ENCODE results near the gene NAA35. TPM values are rescaled to one million over a fixed set of nuclear protein-coding genes. Genes with fewer than 3 reads are reported as not detected.
"Not testable (repeated sequence)": the region's sequence is repeated elsewhere in the genome, so short reads cannot be mapped to it uniquely, and the experiment has no call there.

The NAA35 gene
- total RNA-seq, 2 experiments from 2014 or later, result 24.1 to 26.2 TPM

GRCh38 chr9:85931495-85931894 is 9.5 kb upstream of the NAA35 start:
- no peak for DNase-seq
- Mint-ChIP-seq H3K27ac (no peak overlapping the region), H3K27me3 (peaks cover 19% of the 10 kb centered on the region), H3K4me3 (no peak overlapping the region), H3K36me3 (no peaks in the 10 kb centered on the region), H3K4me1 (no peaks in the 10 kb centered on the region), H3K9me3 (no peaks in the 10 kb centered on the region)
- no peak for ATAC-seq (ENCODE audit: low read depth)
- POLR2A ChIA-PET, result no interaction called here

- H3K27me3 Mint-ChIP-seq; DNase-seq; H3K27ac Mint-ChIP-seq; H3K4me3 Mint-ChIP-seq; POLR2A ChIA-PET; H3K9me3 Mint-ChIP-seq; H3K36me3 Mint-ChIP-seq; ATAC-seq (ENCODE audit: low read depth): not testable (repeated sequence)
- H3K4me1 Mint-ChIP-seq, result peaks cover 13% of the 10 kb centered on the region
Measured at GRCh38 chr9:85935950-85936349, 5.0 kb upstream of the NAA35 start.

GRCh38 chr9:85940275-85940831 is 593 bp upstream of the NAA35 start:
- Mint-ChIP-seq H3K4me1 (peaks cover 25% of the 10 kb centered on the region), H3K9me3 (no peaks in the 10 kb centered on the region), H3K36me3 (peaks cover 5% of the 10 kb centered on the region), H3K4me3 (no peak overlapping the region), H3K27ac (peak overlapping the region; percentile 96), H3K27me3 (no peaks in the 10 kb centered on the region)
- no peak for ATAC-seq (ENCODE audit: low read depth)
- DNase-seq, result no peak
- POLR2A ChIA-PET, result interaction anchor here (0.7 to 1.9 kb wide), 3 partner anchors 18 to 342 kb away, joined by 3 to 5 read pairs (median 3); partner anchors contain the start of gene ISCA1

GRCh38 chr9:85941622-85941940 is 635 bp downstream of the NAA35 start:
- Mint-ChIP-seq H3K4me1 (peaks cover 27% of the 10 kb centered on the region), H3K36me3 (peaks cover 12% of the 10 kb centered on the region), H3K9me3 (no peaks in the 10 kb centered on the region), H3K27me3 (no peaks in the 10 kb centered on the region), H3K27ac (peak overlapping the region; percentile 93), H3K4me3 (no peak overlapping the region)
- DNase-seq (no peak), ATAC-seq (ENCODE audit: low read depth) (no peak)
- POLR2A ChIA-PET, result interaction anchor here (0.6 to 1.3 kb wide), 4 partner anchors 9 to 409 kb away, joined by 3 to 4 read pairs (median 3); partner anchors contain the start of gene ISCA1

- peaks cover 26% of the 10 kb centered on the region for H3K4me1 Mint-ChIP-seq
- DNase-seq (no peak), ATAC-seq (ENCODE audit: low read depth) (no peak)
- H3K4me3 Mint-ChIP-seq, result no peak overlapping the region
- POLR2A ChIA-PET, result interaction anchor here (0.5 to 1.3 kb wide), 4 partner anchors 25 to 408 kb away, joined by 3 to 4 read pairs (median 3); partner anchors contain the start of gene ISCA1
- H3K27ac Mint-ChIP-seq, result peak overlapping the region; percentile 93
- H3K9me3 Mint-ChIP-seq, result no peaks in the 10 kb centered on the region
- H3K27me3 Mint-ChIP-seq, result no peaks in the 10 kb centered on the region
- peaks cover 14% of the 10 kb centered on the region for H3K36me3 Mint-ChIP-seq
Measured at GRCh38 chr9:85941966-85942912, 1.3 kb downstream of the NAA35 start.

- peaks cover 14% of the 10 kb centered on the region for H3K36me3 Mint-ChIP-seq
- H3K9me3 Mint-ChIP-seq, result no peaks in the 10 kb centered on the region
- POLR2A ChIA-PET, result interaction anchor here (1.3 kb wide), 1 partner anchor 80 kb away, joined by 3 read pairs; no protein-coding TSS in a partner anchor
- peaks cover 25% of the 10 kb centered on the region for H3K4me1 Mint-ChIP-seq
- H3K4me3 Mint-ChIP-seq, result no peak overlapping the region
- ATAC-seq (ENCODE audit: low read depth) (no peak), DNase-seq (no peak)
- H3K27ac Mint-ChIP-seq, result no peak overlapping the region
- H3K27me3 Mint-ChIP-seq, result no peaks in the 10 kb centered on the region
Measured at GRCh38 chr9:85942913-85943709, 2.2 kb downstream of the NAA35 start.

GRCh38 chr9:85943757-85944430 is 2.9 kb downstream of the NAA35 start:
- no peaks in the 10 kb centered on the region for H3K27me3 Mint-ChIP-seq
- POLR2A ChIA-PET, result no interaction called here
- no peak overlapping the region for H3K4me3 Mint-ChIP-seq
- ATAC-seq (ENCODE audit: low read depth), result no peak
- H3K9me3 Mint-ChIP-seq, result no peaks in the 10 kb centered on the region
- H3K4me1 Mint-ChIP-seq, result peaks cover 28% of the 10 kb centered on the region
- no peak for DNase-seq
- H3K27ac Mint-ChIP-seq, result peak overlapping the region; percentile 53
- H3K36me3 Mint-ChIP-seq, result peaks cover 20% of the 10 kb centered on the region

GRCh38 chr9:85944672-85945071 is 3.7 kb downstream of the NAA35 start:
- ATAC-seq (ENCODE audit: low read depth) (no peak), DNase-seq (no peak)
- Mint-ChIP-seq H3K27ac (no peak overlapping the region), H3K27me3 (no peaks in the 10 kb centered on the region), H3K4me1 (peaks cover 27% of the 10 kb centered on the region), H3K4me3 (no peak overlapping the region), H3K36me3 (peaks cover 28% of the 10 kb centered on the region), H3K9me3 (no peaks in the 10 kb centered on the region)
- POLR2A ChIA-PET, result no interaction called here

- Mint-ChIP-seq H3K4me1 (peaks cover 14% of the 10 kb centered on the region), H3K27ac (no peak overlapping the region), H3K27me3 (no peaks in the 10 kb centered on the region), H3K36me3 (peaks cover 59% of the 10 kb centered on the region), H3K9me3 (no peaks in the 10 kb centered on the region), H3K4me3 (no peak overlapping the region)
- ATAC-seq (ENCODE audit: low read depth), result no peak
- DNase-seq, result no peak
- POLR2A ChIA-PET, result no interaction called here
Measured at GRCh38 chr9:85949586-85950335, 8.8 kb downstream of the NAA35 start.

GRCh38 chr9:85959955-85960354 is 19.0 kb downstream of the NAA35 start:
- Mint-ChIP-seq H3K4me3 (no peak overlapping the region), H3K27ac (no peak overlapping the region), H3K9me3 (no peaks in the 10 kb centered on the region), H3K27me3 (no peaks in the 10 kb centered on the region), H3K36me3 (peaks cover 32% of the 10 kb centered on the region), H3K4me1 (peaks cover 5% of the 10 kb centered on the region)
- no peak for DNase-seq
- POLR2A ChIA-PET, result no interaction called here
- ATAC-seq (ENCODE audit: low read depth), result no peak

- H3K9me3 Mint-ChIP-seq, result no peaks in the 10 kb centered on the region
- no peak overlapping the region for H3K4me3 Mint-ChIP-seq
- DNase-seq (no peak), ATAC-seq (ENCODE audit: low read depth) (no peak)
- POLR2A ChIA-PET, result no interaction called here
- peaks cover 5% of the 10 kb centered on the region for H3K4me1 Mint-ChIP-seq
- H3K27me3 Mint-ChIP-seq, result no peaks in the 10 kb centered on the region
- peaks cover 35% of the 10 kb centered on the region for H3K36me3 Mint-ChIP-seq
- H3K27ac Mint-ChIP-seq, result no peak overlapping the region
Measured at GRCh38 chr9:85960688-85961093, 19.7 kb downstream of the NAA35 start.

- POLR2A ChIA-PET, result no interaction called here
- H3K27me3 Mint-ChIP-seq, result no peaks in the 10 kb centered on the region
- no peaks in the 10 kb centered on the region for H3K9me3 Mint-ChIP-seq
- no peaks in the 10 kb centered on the region for H3K4me1 Mint-ChIP-seq
- no peak for DNase-seq
- no peak overlapping the region for H3K4me3 Mint-ChIP-seq
- H3K27ac Mint-ChIP-seq, result no peak overlapping the region
- peaks cover 27% of the 10 kb centered on the region for H3K36me3 Mint-ChIP-seq
- no peak for ATAC-seq (ENCODE audit: low read depth)
Measured at GRCh38 chr9:85964526-85964925, 23.6 kb downstream of the NAA35 start.

All from activated naive CD8-positive, alpha-beta T cell treated with anti-CD3 and anti-CD28 coated beads, Interleukin-2, amount 10 ng/mL, durations not matched to agents 7 days and 5 days (primary cell).